CD8-positive, alpha-beta memory T cell (primary cell): ENCODE results near the gene AHR. TPM values are rescaled to one million over a fixed set of nuclear protein-coding genes. Genes with fewer than 3 reads are reported as not detected.

Source experiments
- CTCF ChIA-PET: fragments of 350-600 bp; sonication (Branson Sonifier 250); formaldehyde crosslinking; loops from one replicate; lab custom pipeline; 2021; ENCODE audit warnings: antibody characterized with exemption; lab: Charles Lee
- POLR2A ChIA-PET: fragments of 350-600 bp; sonication (Branson Sonifier 250); formaldehyde crosslinking; loops from one replicate; lab custom pipeline; 2021; ENCODE audit warnings: antibody characterized with exemption; lab: Charles Lee
- DNase-seq, 5 donors: peaks; one replicate each; pipeline versions ENCODE4 v3.0.0 to v3.0.0-alpha.2; 2020 to 2022; ENCODE audit warnings: mixed read lengths in 1 of 5
- H3K27ac ChIP-seq: one replicate; pipeline ENCODE4 v1.7.0; 2013; ENCODE audit warnings: low read depth, mild to moderate bottlenecking, low read length, moderate library complexity
- H3K27me3 ChIP-seq: 2 replicates; pipeline ENCODE4 v1.7.0; 2013; ENCODE audit warnings: low read length, mild to moderate bottlenecking; ENCODE audit not compliant: insufficient read depth, poor library complexity, severe bottlenecking
- H3K36me3 ChIP-seq: 2 replicates; pipeline ENCODE4 v1.7.0; 2013; ENCODE audit warnings: mild to moderate bottlenecking, low read length, moderate library complexity; ENCODE audit not compliant: insufficient read depth
- H3K4me1 ChIP-seq: 2 replicates; pipeline ENCODE4 v1.7.0; 2013; ENCODE audit warnings: mild to moderate bottlenecking, low read length, moderate library complexity; ENCODE audit not compliant: insufficient read depth
- H3K4me3 ChIP-seq: 2 replicates; pipeline ENCODE4 v1.7.0; 2013; ENCODE audit warnings: mild to moderate bottlenecking, low read length
- H3K9me3 ChIP-seq: 2 replicates; pipeline ENCODE4 v1.7.0; 2013; ENCODE audit warnings: mild to moderate bottlenecking, low read length
- H3K27ac Mint-ChIP-seq, 8 donors: one replicate each; pipeline ENCODE4 v1.8.0; 2020 to 2021; ENCODE audit warnings: mixed read lengths in 8 of 8, mild to moderate bottlenecking in 6 of 8, inconsistent platforms in 3 of 8, moderate library complexity in 3 of 8
- H3K27me3 Mint-ChIP-seq, 2 donors: one replicate each; pipeline ENCODE4 v1.8.0; 2020 to 2021; ENCODE audit warnings: mixed read lengths in 2 of 2, mild to moderate bottlenecking in 1 of 2, moderate library complexity in 1 of 2
- H3K36me3 Mint-ChIP-seq, 3 donors: one replicate each; pipeline ENCODE4 v1.8.0; 2020 to 2021; ENCODE audit warnings: mixed read lengths in 3 of 3, inconsistent platforms in 1 of 3, mild to moderate bottlenecking in 1 of 3
- H3K4me1 Mint-ChIP-seq, 3 donors: one replicate each; pipeline ENCODE4 v1.8.0; 2020 to 2021; ENCODE audit warnings: mixed read lengths in 3 of 3, inconsistent platforms in 1 of 3, mild to moderate bottlenecking in 1 of 3
- H3K4me3 Mint-ChIP-seq, 7 donors: one replicate each; pipeline ENCODE4 v1.8.0; 2020 to 2021; ENCODE audit warnings: mixed read lengths in 7 of 7, mild to moderate bottlenecking in 6 of 7, moderate library complexity in 4 of 7, inconsistent platforms in 2 of 7
- H3K9me3 Mint-ChIP-seq, 5 donors: one replicate each; pipeline ENCODE4 v1.8.0; 2020 to 2022; ENCODE audit warnings: mixed read lengths in 5 of 5, mild to moderate bottlenecking in 3 of 5, moderate library complexity in 2 of 5, inconsistent platforms in 1 of 5
- polyA plus RNA-seq: library from polyadenylated mRNA; unstranded; fragments of 300-500 nt; fragmentation: Illumina TruSeq; gene quantifications from one replicate; pipeline ENCODE4 v1.2.3, GENCODE V29; 2021
- total RNA-seq, 2 experiments: library from RNA; stranded (reverse); gene quantifications; one replicate each; pipeline ENCODE4 v1.2.3, GENCODE V29; 2021

AHR gene
- total and polyA plus RNA-seq, 3 experiments from 2014 or later: 7.3 to 54.6 (median 48.9) TPM

- no peaks in the 10 kb centered on the region for H3K36me3 ChIP-seq
- Mint-ChIP-seq H3K9me3 (peaks cover 0 to 9% (median 8%) of the 10 kb centered on the region in 5 donors), H3K4me3 (no peak overlapping the region), H3K27me3 (peaks cover 0 to 1% of the 10 kb centered on the region in 2 donors), H3K4me1 (peaks cover 14 to 18% (median 18%) of the 10 kb centered on the region in 3 donors), H3K36me3 (peaks cover 2 to 20% (median 3%) of the 10 kb centered on the region in 3 donors), H3K27ac (peak overlapping the region in 1 of 8 donors; percentile 62)
- POLR2A ChIA-PET: no interaction called here
- peaks cover 5% of the 10 kb centered on the region for H3K4me1 ChIP-seq
- H3K4me3 ChIP-seq: no peak overlapping the region
- no peaks in the 10 kb centered on the region for H3K27me3 ChIP-seq
- CTCF ChIA-PET: interaction anchor here (0.6 to 1.2 kb wide), 2 partner anchors 25 to 27 kb away, joined by 3 read pairs; no protein-coding TSS in a partner anchor
- H3K27ac ChIP-seq: no peak overlapping the region
- no peaks in the 10 kb centered on the region for H3K9me3 ChIP-seq
- DNase-seq: no peak
Measured at GRCh38 chr7:17275749-17276671, 22.4 kb upstream of the AHR start.

GRCh38 chr7:17279061-17279460 is 19.4 kb upstream of the AHR start:
- Histone ChIP-seq H3K27ac (no peak overlapping the region), H3K4me1 (peaks cover 5% of the 10 kb centered on the region), H3K9me3 (no peaks in the 10 kb centered on the region), H3K27me3 (no peaks in the 10 kb centered on the region), H3K4me3 (no peak overlapping the region), H3K36me3 (no peaks in the 10 kb centered on the region)
- peaks cover 0 to 10% (median 0%) of the 10 kb centered on the region in 3 donors for H3K36me3 Mint-ChIP-seq
- peaks cover 0 to 1% (median 0%) of the 10 kb centered on the region in 5 donors for H3K9me3 Mint-ChIP-seq
- ChIA-PET CTCF (no interaction called here), POLR2A (no interaction called here)
- H3K4me3 Mint-ChIP-seq: no peak overlapping the region
- peaks cover 13 to 17% (median 15%) of the 10 kb centered on the region in 3 donors for H3K4me1 Mint-ChIP-seq
- H3K27me3 Mint-ChIP-seq: peaks cover 0 to 1% of the 10 kb centered on the region in 2 donors
- no peak for DNase-seq
- no peak overlapping the region for H3K27ac Mint-ChIP-seq

GRCh38 chr7:17289074-17289645 is 9.3 kb upstream of the AHR start:
- DNase-seq: no peak
- H3K4me1 Mint-ChIP-seq: peaks cover 0 to 9% (median 6%) of the 10 kb centered on the region in 3 donors
- Histone ChIP-seq H3K27me3 (no peaks in the 10 kb centered on the region), H3K27ac (no peak overlapping the region), H3K4me3 (no peak overlapping the region), H3K9me3 (no peaks in the 10 kb centered on the region), H3K4me1 (no peaks in the 10 kb centered on the region), H3K36me3 (no peaks in the 10 kb centered on the region)
- H3K9me3 Mint-ChIP-seq: no peaks in the 10 kb centered on the region
- H3K4me3 Mint-ChIP-seq: no peak overlapping the region
- H3K36me3 Mint-ChIP-seq: peaks cover 2 to 6% (median 5%) of the 10 kb centered on the region in 3 donors
- H3K27ac Mint-ChIP-seq: no peak overlapping the region
- ChIA-PET POLR2A (no interaction called here), CTCF (no interaction called here)
- no peaks in the 10 kb centered on the region for H3K27me3 Mint-ChIP-seq

GRCh38 chr7:17292843-17293242 is 5.6 kb upstream of the AHR start:
- Histone ChIP-seq H3K27me3 (no peaks in the 10 kb centered on the region), H3K4me1 (peaks cover 8% of the 10 kb centered on the region), H3K27ac (no peak overlapping the region), H3K36me3 (no peaks in the 10 kb centered on the region), H3K9me3 (no peaks in the 10 kb centered on the region), H3K4me3 (no peak overlapping the region)
- Mint-ChIP-seq H3K9me3 (no peaks in the 10 kb centered on the region), H3K27ac (no peak overlapping the region), H3K27me3 (no peaks in the 10 kb centered on the region), H3K4me1 (peaks cover 9 to 26% (median 17%) of the 10 kb centered on the region in 3 donors), H3K4me3 (no peak overlapping the region), H3K36me3 (peaks cover 0 to 2% (median 0%) of the 10 kb centered on the region in 3 donors)
- ChIA-PET CTCF (interaction anchor here (0.8 kb wide), 1 partner anchor 10 kb away, joined by 3 read pairs; no protein-coding TSS in a partner anchor), POLR2A (no interaction called here)
- no peak for DNase-seq

- CTCF ChIA-PET: interaction anchor here (0.8 kb wide), 1 partner anchor 10 kb away, joined by 3 read pairs; no protein-coding TSS in a partner anchor
- Histone ChIP-seq H3K4me1 (peaks cover 12% of the 10 kb centered on the region), H3K9me3 (no peaks in the 10 kb centered on the region), H3K36me3 (no peaks in the 10 kb centered on the region), H3K4me3 (no peak overlapping the region), H3K27me3 (no peaks in the 10 kb centered on the region), H3K27ac (no peak overlapping the region)
- no peak overlapping the region for H3K27ac Mint-ChIP-seq
- DNase-seq: no peak
- no peaks in the 10 kb centered on the region for H3K27me3 Mint-ChIP-seq
- peaks cover 14 to 28% (median 17%) of the 10 kb centered on the region in 3 donors for H3K4me1 Mint-ChIP-seq
- peaks cover 0 to 2% (median 2%) of the 10 kb centered on the region in 3 donors for H3K36me3 Mint-ChIP-seq
- no peak overlapping the region for H3K4me3 Mint-ChIP-seq
- H3K9me3 Mint-ChIP-seq: peaks cover 0 to 1% (median 0%) of the 10 kb centered on the region in 5 donors
- POLR2A ChIA-PET: no interaction called here
Measured at GRCh38 chr7:17293481-17293880, 5.0 kb upstream of the AHR start.

- Mint-ChIP-seq H3K4me3 (peak overlapping the region; percentile 62 to 91 (median 88)), H3K4me1 (peaks cover 25 to 40% (median 39%) of the 10 kb centered on the region in 3 donors), H3K27ac (peak overlapping the region in 7 of 8 donors; percentile 83 to 96 (median 89)), H3K9me3 (peaks cover 0 to 1% (median 0%) of the 10 kb centered on the region in 5 donors), H3K27me3 (no peaks in the 10 kb centered on the region), H3K36me3 (peaks cover 0 to 8% (median 2%) of the 10 kb centered on the region in 3 donors)
- no peaks in the 10 kb centered on the region for H3K27me3 ChIP-seq
- POLR2A ChIA-PET: interaction anchor here (1.1 kb wide), 1 partner anchor 10 kb away, joined by 5 read pairs; no protein-coding TSS in a partner anchor
- H3K4me1 ChIP-seq: peaks cover 21% of the 10 kb centered on the region
- no peaks in the 10 kb centered on the region for H3K9me3 ChIP-seq
- CTCF ChIA-PET: interaction anchor here (1.7 kb wide), 1 partner anchor 12 kb away, joined by 4 read pairs; no protein-coding TSS in a partner anchor
- H3K27ac ChIP-seq: no peak overlapping the region
- H3K36me3 ChIP-seq: no peaks in the 10 kb centered on the region
- no peak overlapping the region for H3K4me3 ChIP-seq
- DNase-seq: no peak
Measured at GRCh38 chr7:17297243-17297642, 1.2 kb upstream of the AHR start.

- H3K4me1 ChIP-seq: peaks cover 26% of the 10 kb centered on the region
- ChIA-PET CTCF (interaction anchor here (1.0 to 1.7 kb wide), 4 partner anchors 9 to 316 kb away, joined by 4 to 6 read pairs (median 4); no protein-coding TSS in a partner anchor), POLR2A (interaction anchor here (0.7 to 1.7 kb wide), 5 partner anchors 64 to 654 kb away, joined by 3 to 6 read pairs (median 3); partner anchors contain the start of gene ANKMY2)
- H3K27me3 ChIP-seq: no peaks in the 10 kb centered on the region
- H3K4me3 Mint-ChIP-seq: peak overlapping the region; percentile 90 to 98 (median 91)
- peak overlapping the region; percentile 75 for H3K4me3 ChIP-seq
- DNase-seq: peak; percentile 42 to 73 (median 61)
- H3K9me3 ChIP-seq: no peaks in the 10 kb centered on the region
- H3K36me3 Mint-ChIP-seq: peaks cover 0 to 8% (median 0%) of the 10 kb centered on the region in 3 donors
- H3K27ac ChIP-seq: peak overlapping the region; percentile 75
- peaks cover 0 to 1% (median 0%) of the 10 kb centered on the region in 5 donors for H3K9me3 Mint-ChIP-seq
- H3K27me3 Mint-ChIP-seq: no peaks in the 10 kb centered on the region
- H3K4me1 Mint-ChIP-seq: peaks cover 28 to 55% (median 39%) of the 10 kb centered on the region in 3 donors
- H3K36me3 ChIP-seq: no peaks in the 10 kb centered on the region
- peak overlapping the region; percentile 82 to 99 (median 92) for H3K27ac Mint-ChIP-seq
Measured at GRCh38 chr7:17298840-17299482, 509 bp downstream of the AHR start.
